GM10248 (cell line): Measurements from ENCODE around the gene FCER1G.
"Not testable (repeated sequence)": the region's sequence is repeated elsewhere in the genome, so short reads cannot be mapped to it uniquely, and the experiment has no call there.

Experiments
- CTCF ChIA-PET: fragments of 300-600 bp; sonication (Branson Sonifier 250); formaldehyde crosslinking; extraction: SDS; loops from one replicate; lab custom pipeline; 2021; ENCODE audit warnings: antibody characterized with exemption; lab: Yijun Ruan, JAX
- POLR2A ChIA-PET: fragments of 350-650 bp; sonication (Branson Sonifier 250); formaldehyde crosslinking; extraction: SDS; loops from one replicate; lab custom pipeline; 2020; ENCODE audit warnings: antibody characterized with exemption; lab: Yijun Ruan, JAX
- DNase-seq: peaks from one replicate; pipeline ENCODE4 v3.0.0; 2012; ENCODE audit errors: extremely low spot score
- TF ChIP-seq, protein P1 (sequence below): IDR thresholded peaks from 2 replicates; pipeline ENCODE4 v1.5.1; 2012; ENCODE audit warnings: mild to moderate bottlenecking, low read depth; ENCODE audit errors: extremely low read depth, missing control alignments, control extremely low read depth

FCER1G gene

GRCh38 chr1:161241682-161242081, 26.6 kb downstream of the FCER1G start:
- DNase-seq: no peak
- POLR2A ChIA-PET: no interaction called here
- TF ChIP-seq, protein P1, sequence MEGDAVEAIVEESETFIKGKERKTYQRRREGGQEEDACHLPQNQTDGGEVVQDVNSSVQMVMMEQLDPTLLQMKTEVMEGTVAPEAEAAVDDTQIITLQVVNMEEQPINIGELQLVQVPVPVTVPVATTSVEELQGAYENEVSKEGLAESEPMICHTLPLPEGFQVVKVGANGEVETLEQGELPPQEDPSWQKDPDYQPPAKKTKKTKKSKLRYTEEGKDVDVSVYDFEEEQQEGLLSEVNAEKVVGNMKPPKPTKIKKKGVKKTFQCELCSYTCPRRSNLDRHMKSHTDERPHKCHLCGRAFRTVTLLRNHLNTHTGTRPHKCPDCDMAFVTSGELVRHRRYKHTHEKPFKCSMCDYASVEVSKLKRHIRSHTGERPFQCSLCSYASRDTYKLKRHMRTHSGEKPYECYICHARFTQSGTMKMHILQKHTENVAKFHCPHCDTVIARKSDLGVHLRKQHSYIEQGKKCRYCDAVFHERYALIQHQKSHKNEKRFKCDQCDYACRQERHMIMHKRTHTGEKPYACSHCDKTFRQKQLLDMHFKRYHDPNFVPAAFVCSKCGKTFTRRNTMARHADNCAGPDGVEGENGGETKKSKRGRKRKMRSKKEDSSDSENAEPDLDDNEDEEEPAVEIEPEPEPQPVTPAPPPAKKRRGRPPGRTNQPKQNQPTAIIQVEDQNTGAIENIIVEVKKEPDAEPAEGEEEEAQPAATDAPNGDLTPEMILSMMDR: no peak
- CTCF ChIA-PET: interaction anchor here (1.0 to 1.3 kb wide), 3 partner anchors 11 to 45 kb away, joined by 3 read pairs; no protein-coding TSS in a partner anchor

- no peak for DNase-seq
- CTCF ChIA-PET: interaction anchor here (1.0 to 1.2 kb wide), 2 partner anchors 15 to 45 kb away, joined by 3 read pairs; no protein-coding TSS in a partner anchor
- POLR2A ChIA-PET: no interaction called here
- TF ChIP-seq, protein P1: no peak
Observed at GRCh38 chr1:161242313-161242712, 27.2 kb downstream of the FCER1G start.

- CTCF ChIA-PET: interaction anchor here (1.9 kb wide), 1 partner anchor 46 kb away, joined by 5 read pairs; no protein-coding TSS in a partner anchor
- TF ChIP-seq, protein P1: no peak
- POLR2A ChIA-PET: no interaction called here
- DNase-seq: no peak
Observed at GRCh38 chr1:161244888-161245287, 29.8 kb downstream of the FCER1G start.

DNA sequence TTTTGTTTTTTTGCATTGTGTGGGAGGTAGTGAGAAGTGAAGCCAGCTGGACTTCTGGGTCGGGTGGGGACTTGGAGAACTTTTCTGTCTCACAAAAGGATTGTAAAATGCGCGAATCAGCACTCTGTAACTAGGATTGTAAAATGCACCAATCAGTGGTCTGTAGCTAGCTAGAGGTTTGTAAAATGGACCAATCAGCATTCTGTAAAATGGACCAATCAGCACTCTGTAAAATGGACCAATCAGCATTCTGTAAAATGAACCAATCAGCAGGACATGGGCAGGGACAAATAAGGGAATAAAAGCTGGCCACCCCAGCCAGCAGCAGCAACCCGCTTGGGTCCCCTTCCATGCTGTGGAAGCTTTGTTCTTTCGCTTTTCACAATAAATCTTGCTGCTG, 35.0 kb downstream of the FCER1G start:
- DNase-seq, POLR2A ChIA-PET: not testable (repeated sequence)
- CTCF ChIA-PET: interaction anchor here (3.0 to 4.1 kb wide), 3 partner anchors 20 to 41 kb away, joined by 9 to 47 read pairs (median 18); partner anchors contain the start of gene TOMM40L

GRCh38 chr1:161250829-161251228, 35.7 kb downstream of the FCER1G start:
- TF ChIP-seq, protein P1: no peak
- CTCF ChIA-PET: interaction anchor here (3.0 to 4.1 kb wide), 3 partner anchors 20 to 40 kb away, joined by 9 to 47 read pairs (median 18); partner anchors contain the start of gene TOMM40L
- no peak for DNase-seq
- POLR2A ChIA-PET: no interaction called here

DNA sequence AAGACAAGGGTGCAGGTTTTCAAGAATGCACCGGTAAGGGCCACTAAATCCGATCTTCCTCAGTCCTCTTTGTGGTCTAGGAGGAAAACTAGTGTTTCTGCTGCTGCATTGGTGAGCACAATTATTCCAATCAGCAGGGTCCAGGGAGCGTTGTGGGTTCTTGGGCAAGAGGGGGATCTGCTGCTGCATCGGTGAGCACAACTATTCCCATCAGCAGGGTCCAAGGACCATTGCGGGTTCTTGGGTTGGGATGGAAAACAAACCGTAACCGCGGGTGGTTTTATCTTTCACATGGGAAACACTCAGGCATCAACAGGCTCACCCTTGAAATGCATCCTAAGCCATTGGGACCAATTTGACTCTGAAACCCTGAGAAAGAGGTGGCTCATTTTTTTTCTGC, 36.5 kb downstream of the FCER1G start:
- POLR2A ChIA-PET: no interaction called here
- CTCF ChIA-PET: no interaction called here
- TF ChIP-seq, protein P1: no peak

GRCh38 chr1:161255302-161255701, 40.2 kb downstream of the FCER1G start:
- POLR2A ChIA-PET, DNase-seq, CTCF ChIA-PET: not testable (repeated sequence)

More for the DNA sequence above, 36.5 kb downstream of the FCER1G start:
- DNase-seq: no peak

- POLR2A ChIA-PET, DNase-seq: not testable (repeated sequence)
- CTCF ChIA-PET: interaction anchor here (1.1 to 1.8 kb wide), 3 partner anchors 19 to 126 kb away, joined by 3 to 7 read pairs (median 4); no protein-coding TSS in a partner anchor
Observed at GRCh38 chr1:161255955-161256520, 40.9 kb downstream of the FCER1G start.

DNA sequence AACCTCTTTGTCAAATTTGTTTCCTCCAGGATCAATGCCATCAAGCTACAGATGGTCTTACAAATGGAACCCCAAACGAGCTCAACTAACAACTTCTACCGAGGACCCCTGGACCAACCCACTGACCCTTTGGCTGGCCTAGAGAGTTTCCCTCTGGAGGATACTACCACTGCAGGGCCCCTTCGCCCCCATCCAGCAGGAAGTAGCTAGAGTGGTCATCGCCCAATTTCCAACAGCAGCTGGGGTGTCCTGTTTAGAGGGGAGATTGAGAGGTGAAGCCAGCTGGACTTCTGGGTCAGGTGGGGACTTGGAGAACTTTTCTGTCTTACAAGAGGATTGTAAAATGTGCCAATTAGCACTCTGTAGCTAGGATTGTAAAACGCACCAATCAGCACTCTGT, 42.0 kb downstream of the FCER1G start:
- POLR2A ChIA-PET, DNase-seq: not testable (repeated sequence)
- CTCF ChIA-PET: interaction anchor here (0.8 to 2.5 kb wide), 9 partner anchors 9 to 125 kb away, joined by 3 to 7 read pairs (median 4); no protein-coding TSS in a partner anchor
